GM10266 (cell line): ENCODE data around the gene EPB41L2.
"Not testable (repeated sequence)": the region's sequence is repeated elsewhere in the genome, so short reads cannot be mapped to it uniquely, and the experiment has no call there.

ENCODE experiments used
- DNase-seq: peaks from one replicate; pipeline ENCODE4 v3.0.0; 2012; ENCODE audit errors: extremely low spot score
- TF ChIP-seq, protein P1 (sequence below): IDR thresholded peaks from 2 replicates; pipeline ENCODE4 v1.5.1; 2012; ENCODE audit warnings: mild to moderate bottlenecking, low read depth; ENCODE audit not compliant: control insufficient read depth, insufficient read depth; ENCODE audit errors: missing control alignments

EPB41L2 gene

DNA sequence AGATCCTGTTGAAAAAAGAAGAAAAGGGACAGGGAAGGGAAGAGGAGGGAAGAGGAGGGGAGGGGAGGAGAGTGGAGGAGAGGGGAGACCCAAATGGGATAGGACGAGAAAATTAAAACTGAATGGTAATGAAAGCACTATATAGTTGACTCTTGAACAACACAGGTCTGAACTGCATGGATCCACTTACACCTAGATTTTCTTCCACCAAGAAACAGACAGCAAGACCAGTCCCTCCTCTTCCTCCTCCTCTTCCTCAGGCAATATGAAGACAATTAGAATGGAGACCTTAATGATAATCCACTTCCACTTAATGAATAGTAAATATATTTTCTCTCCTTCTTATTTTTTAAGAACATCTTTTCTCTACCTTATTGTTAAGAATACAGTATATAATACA, 113.5 kb downstream of the EPB41L2 start:
- TF ChIP-seq, protein P1, sequence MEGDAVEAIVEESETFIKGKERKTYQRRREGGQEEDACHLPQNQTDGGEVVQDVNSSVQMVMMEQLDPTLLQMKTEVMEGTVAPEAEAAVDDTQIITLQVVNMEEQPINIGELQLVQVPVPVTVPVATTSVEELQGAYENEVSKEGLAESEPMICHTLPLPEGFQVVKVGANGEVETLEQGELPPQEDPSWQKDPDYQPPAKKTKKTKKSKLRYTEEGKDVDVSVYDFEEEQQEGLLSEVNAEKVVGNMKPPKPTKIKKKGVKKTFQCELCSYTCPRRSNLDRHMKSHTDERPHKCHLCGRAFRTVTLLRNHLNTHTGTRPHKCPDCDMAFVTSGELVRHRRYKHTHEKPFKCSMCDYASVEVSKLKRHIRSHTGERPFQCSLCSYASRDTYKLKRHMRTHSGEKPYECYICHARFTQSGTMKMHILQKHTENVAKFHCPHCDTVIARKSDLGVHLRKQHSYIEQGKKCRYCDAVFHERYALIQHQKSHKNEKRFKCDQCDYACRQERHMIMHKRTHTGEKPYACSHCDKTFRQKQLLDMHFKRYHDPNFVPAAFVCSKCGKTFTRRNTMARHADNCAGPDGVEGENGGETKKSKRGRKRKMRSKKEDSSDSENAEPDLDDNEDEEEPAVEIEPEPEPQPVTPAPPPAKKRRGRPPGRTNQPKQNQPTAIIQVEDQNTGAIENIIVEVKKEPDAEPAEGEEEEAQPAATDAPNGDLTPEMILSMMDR: no peak
- no peak for DNase-seq

DNA sequence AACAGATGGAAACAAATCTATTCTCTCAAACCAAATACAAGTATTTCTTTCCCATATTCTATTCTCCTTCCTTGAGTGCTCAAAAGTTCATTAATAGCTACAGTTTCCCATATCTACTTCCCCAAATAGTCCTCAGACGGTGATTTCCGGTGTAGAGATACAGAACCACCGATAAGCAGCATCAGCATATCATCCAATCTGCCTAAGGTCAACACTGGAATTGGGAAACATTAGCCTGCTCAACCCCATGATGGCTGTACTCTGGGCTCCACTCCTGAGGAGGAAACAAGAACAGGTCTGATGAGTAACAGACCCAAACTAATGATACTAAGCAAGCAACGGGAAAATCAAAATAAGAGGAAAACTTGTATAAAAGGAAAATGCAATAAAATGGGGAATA, 115.6 kb downstream of the EPB41L2 start:
- TF ChIP-seq, protein P1: no peak
- no peak for DNase-seq

DNA sequence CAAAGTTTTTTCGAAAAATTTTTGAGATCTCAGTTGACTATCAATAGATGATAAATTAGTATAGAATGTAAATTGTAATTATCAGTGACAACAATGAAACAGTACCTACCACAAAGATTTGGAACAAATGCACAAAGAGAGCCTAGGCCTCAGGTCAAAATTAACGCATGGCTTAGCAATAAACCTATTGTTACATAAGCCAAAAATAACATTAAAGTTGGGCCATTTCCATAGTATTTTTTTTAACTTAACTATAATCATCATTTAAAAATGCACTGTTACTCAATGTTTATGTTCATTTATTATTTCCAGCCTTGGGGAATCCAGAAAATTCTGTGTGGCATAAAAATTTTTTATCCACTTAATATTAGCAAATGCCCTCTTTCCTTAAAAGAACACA, 117.0 kb downstream of the EPB41L2 start:
- DNase-seq: no peak
- TF ChIP-seq, protein P1: no peak

DNA sequence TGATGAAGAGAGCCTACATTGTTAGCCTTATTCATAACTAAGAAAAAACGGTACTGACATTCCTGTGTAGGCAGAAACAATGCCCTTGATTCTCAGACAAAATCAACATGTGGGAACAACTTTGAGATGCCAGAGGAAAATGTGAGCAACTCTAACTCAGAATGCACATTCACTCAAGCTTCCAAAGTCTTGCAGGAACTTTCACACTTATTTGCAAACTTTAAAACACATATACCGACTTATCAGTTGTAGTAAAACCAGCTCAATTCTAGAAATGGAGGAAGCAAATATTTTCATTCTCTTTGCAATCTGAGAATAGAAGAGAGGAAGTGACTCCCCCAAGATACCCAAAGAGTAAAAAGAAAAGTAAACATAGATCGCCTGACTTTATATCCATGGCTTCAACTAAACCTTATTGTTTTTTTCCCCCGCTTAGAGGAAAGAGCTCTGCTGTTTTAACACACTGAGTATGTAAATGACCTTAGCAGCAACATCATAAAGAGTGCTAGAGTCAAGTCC, 117.6 kb downstream of the EPB41L2 start:
- TF ChIP-seq, protein P1: no peak
- no peak for DNase-seq

DNA sequence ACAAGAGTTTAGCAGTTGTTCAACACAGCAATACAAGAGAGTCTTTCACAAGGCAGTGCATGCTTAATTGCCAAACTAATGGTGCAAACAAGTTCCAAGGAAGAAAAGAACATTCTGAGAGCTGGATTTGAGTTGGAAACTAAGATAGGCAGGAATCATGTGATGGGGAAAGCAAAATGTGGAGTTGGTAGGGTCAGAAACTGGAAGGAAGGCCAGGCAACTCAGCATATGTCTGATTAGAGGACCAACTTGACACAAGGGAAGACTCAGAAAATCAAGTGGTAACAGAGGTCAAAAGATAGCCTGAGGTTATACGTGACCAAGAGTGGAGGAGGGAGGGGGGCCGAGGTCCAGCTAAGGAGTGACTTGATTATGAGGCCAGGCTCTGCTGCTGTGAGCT, 118.6 kb downstream of the EPB41L2 start:
- TF ChIP-seq, protein P1: no peak
- DNase-seq: no peak

DNA sequence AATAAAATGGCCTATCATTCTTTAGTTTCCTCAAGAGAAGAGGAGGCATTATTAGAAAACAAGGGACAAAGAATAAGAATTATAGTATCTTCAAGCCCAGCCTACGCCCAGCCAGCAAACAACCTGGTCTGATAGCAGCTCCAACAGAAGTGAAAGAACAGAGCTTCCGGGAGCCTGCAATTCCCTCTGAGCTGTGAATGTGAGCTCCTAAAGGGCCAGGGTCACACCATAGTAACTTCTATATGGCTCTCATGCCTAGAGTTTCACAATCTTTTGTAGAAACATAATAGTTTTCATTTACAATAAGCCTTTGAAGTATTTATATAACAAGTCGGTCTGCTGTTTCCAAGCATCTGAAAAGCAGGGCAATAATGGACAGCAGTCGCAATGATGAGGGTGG, 119.3 kb downstream of the EPB41L2 start:
- TF ChIP-seq, protein P1: no peak
- DNase-seq: no peak

DNA sequence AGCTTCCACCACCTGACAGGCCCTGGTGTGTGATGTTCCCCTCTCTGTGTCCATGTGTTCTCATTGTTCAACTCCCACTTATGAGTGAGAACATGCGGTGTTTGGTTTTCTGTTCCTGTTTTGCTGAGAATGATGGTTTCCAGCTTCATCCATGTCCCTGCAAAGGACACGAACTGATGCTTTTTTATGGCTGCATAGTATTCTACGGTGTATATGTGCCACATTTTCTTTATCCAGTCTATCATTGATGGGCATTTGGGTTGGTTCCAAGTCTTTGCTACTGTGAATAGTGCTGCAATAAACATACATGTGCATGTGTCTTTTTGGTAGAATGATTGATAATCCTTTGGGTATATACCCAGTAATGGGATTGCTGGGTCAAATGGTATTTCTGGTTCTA, 120.3 kb downstream of the EPB41L2 start:
- DNase-seq: not testable (repeated sequence)

DNA sequence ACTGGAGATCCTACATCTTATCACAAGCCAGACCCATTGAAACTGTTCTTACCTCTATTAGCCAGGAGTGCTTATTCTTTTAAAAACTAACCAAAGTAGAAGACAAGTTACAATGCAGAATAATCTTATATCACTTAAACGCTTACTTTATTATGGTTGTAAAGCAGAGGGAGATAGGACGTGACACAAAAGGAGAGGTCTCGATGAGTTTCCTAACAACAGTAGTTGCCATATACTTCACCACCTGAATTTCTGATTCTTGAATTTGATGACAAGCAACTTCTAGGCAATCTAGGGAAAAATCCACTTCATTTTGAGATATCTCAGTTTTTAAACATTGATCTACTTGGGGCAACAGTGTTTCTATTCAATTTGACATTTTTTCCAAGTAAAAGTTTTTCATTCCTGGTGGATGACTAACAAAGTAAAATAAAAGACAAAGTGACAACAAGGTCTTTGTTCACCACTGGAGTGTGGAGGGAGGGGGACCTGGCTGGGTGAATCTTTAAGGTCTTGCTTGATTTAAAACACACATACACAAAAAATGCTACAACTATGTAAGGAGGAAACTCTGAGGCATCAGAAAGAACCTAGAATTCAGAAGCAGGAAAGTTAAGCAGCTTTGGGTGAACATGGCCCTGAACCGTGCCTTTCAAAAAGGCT, 125.0 kb downstream of the EPB41L2 start:
- TF ChIP-seq, protein P1: no peak
- no peak for DNase-seq
